ENCODE measurements around the gene SLC50A1. TPM values are rescaled to one million over a fixed set of nuclear protein-coding genes. Genes with fewer than 3 reads are reported as not detected.
"Not testable (repeated sequence)": the region's sequence is repeated elsewhere in the genome, so short reads cannot be mapped to it uniquely, and the experiment has no call there.

SLC50A1 gene
- polyA plus RNA-seq, 4 donors: 44.6 to 99.5 (median 61.9) TPM

GRCh38 chr1:155167166-155168104 lies 31.8 kb downstream of the SLC50A1 start:
- Histone ChIP-seq H3K27ac (ENCODE audit: low read depth in 1 of 3, low read length in 2 of 3) (peak overlapping the region in 2 of 3 donors; percentile 18 to 61), H3K4me1 (ENCODE audit: control insufficient read depth in 3 of 3, insufficient read depth in 2 of 3, low read depth in 1 of 3, low read length in 2 of 3) (peaks cover 0 to 15% (median 0%) of the 10 kb centered on the region in 3 donors), H3K36me3 (ENCODE audit: control insufficient read depth in 3 of 3, insufficient read depth in 2 of 3, low read depth in 1 of 3, low read length in 3 of 3) (peaks cover 0 to 25% (median 4%) of the 10 kb centered on the region in 3 donors), H3K9me3 (ENCODE audit: control insufficient read depth in 2 of 2, insufficient read depth in 1 of 2, low read depth in 1 of 2, low read length in 1 of 2) (no peaks in the 10 kb centered on the region), H3K4me3 (ENCODE audit: low read depth in 1 of 3, low read length in 3 of 3) (peak overlapping the region in 1 of 3 donors; percentile 9), H3K27me3 (ENCODE audit: control insufficient read depth in 3 of 3, insufficient read depth in 3 of 3, low read length in 3 of 3) (peaks cover 0 to 6% (median 0%) of the 10 kb centered on the region in 3 donors)
- DNase-seq (peak; percentile 90 to 93), FAIRE-seq (no peak)
- 3 to 5% (median 5%) methylated on average over 27 to 28 of the region's 28 CpGs for WGBS, 3 donors

GRCh38 chr1:155168105-155168445 lies 32.4 kb downstream of the SLC50A1 start:
- not testable (repeated sequence) for FAIRE-seq; H3K4me3 ChIP-seq (ENCODE audit: low read depth in 1 of 3, low read length in 3 of 3); H3K9me3 ChIP-seq (ENCODE audit: control insufficient read depth in 2 of 2, insufficient read depth in 1 of 2, low read depth in 1 of 2, low read length in 1 of 2); H3K27me3 ChIP-seq (ENCODE audit: control insufficient read depth in 3 of 3, insufficient read depth in 3 of 3, low read length in 3 of 3); H3K27ac ChIP-seq (ENCODE audit: low read depth in 1 of 3, low read length in 2 of 3); DNase-seq
- 28 to 40% (median 36%) methylated on average over 4 of the region's 4 CpGs for WGBS, 3 donors
- Histone ChIP-seq H3K4me1 (ENCODE audit: control insufficient read depth in 3 of 3, insufficient read depth in 2 of 3, low read depth in 1 of 3, low read length in 2 of 3) (peaks cover 0 to 17% (median 0%) of the 10 kb centered on the region in 3 donors), H3K36me3 (ENCODE audit: control insufficient read depth in 3 of 3, insufficient read depth in 2 of 3, low read depth in 1 of 3, low read length in 3 of 3) (peaks cover 0 to 25% (median 4%) of the 10 kb centered on the region in 3 donors)

GRCh38 chr1:155168456-155169210 lies 33.0 kb downstream of the SLC50A1 start:
- peaks cover 0 to 11% (median 0%) of the 10 kb centered on the region in 3 donors for H3K27me3 ChIP-seq (ENCODE audit: control insufficient read depth in 3 of 3, insufficient read depth in 3 of 3, low read length in 3 of 3)
- peaks cover 0 to 17% (median 0%) of the 10 kb centered on the region in 3 donors for H3K4me1 ChIP-seq (ENCODE audit: control insufficient read depth in 3 of 3, insufficient read depth in 2 of 3, low read depth in 1 of 3, low read length in 2 of 3)
- WGBS, 3 donors: 83 to 85% (median 84%) methylated on average over 10 of the region's 10 CpGs
- H3K4me3 ChIP-seq (ENCODE audit: low read depth in 1 of 3, low read length in 3 of 3): no peak overlapping the region
- H3K27ac ChIP-seq (ENCODE audit: low read depth in 1 of 3, low read length in 2 of 3): no peak overlapping the region
- no peaks in the 10 kb centered on the region for H3K9me3 ChIP-seq (ENCODE audit: control insufficient read depth in 2 of 2, insufficient read depth in 1 of 2, low read depth in 1 of 2, low read length in 1 of 2)
- FAIRE-seq (no peak), DNase-seq (no peak)
- H3K36me3 ChIP-seq (ENCODE audit: control insufficient read depth in 3 of 3, insufficient read depth in 2 of 3, low read depth in 1 of 3, low read length in 3 of 3): peaks cover 0 to 25% (median 4%) of the 10 kb centered on the region in 3 donors

GRCh38 chr1:155169541-155169940 lies 33.9 kb downstream of the SLC50A1 start:
- Histone ChIP-seq H3K36me3 (ENCODE audit: control insufficient read depth in 3 of 3, insufficient read depth in 2 of 3, low read depth in 1 of 3, low read length in 3 of 3) (peaks cover 0 to 25% (median 4%) of the 10 kb centered on the region in 3 donors), H3K27ac (ENCODE audit: low read depth in 1 of 3, low read length in 2 of 3) (no peak overlapping the region), H3K4me3 (ENCODE audit: low read depth in 1 of 3, low read length in 3 of 3) (no peak overlapping the region), H3K27me3 (ENCODE audit: control insufficient read depth in 3 of 3, insufficient read depth in 3 of 3, low read length in 3 of 3) (peaks cover 0 to 20% (median 2%) of the 10 kb centered on the region in 3 donors), H3K9me3 (ENCODE audit: control insufficient read depth in 2 of 2, insufficient read depth in 1 of 2, low read depth in 1 of 2, low read length in 1 of 2) (no peaks in the 10 kb centered on the region), H3K4me1 (ENCODE audit: control insufficient read depth in 3 of 3, insufficient read depth in 2 of 3, low read depth in 1 of 3, low read length in 2 of 3) (peaks cover 0 to 17% (median 0%) of the 10 kb centered on the region in 3 donors)
- DNase-seq (no peak), FAIRE-seq (no peak)
- WGBS, 3 donors: 80 to 89% (median 81%) methylated on average over 5 of the region's 5 CpGs

GRCh38 chr1:155170101-155170785 lies 34.6 kb downstream of the SLC50A1 start:
- Histone ChIP-seq H3K27ac (ENCODE audit: low read depth in 1 of 3, low read length in 2 of 3) (no peak overlapping the region), H3K4me1 (ENCODE audit: control insufficient read depth in 3 of 3, insufficient read depth in 2 of 3, low read depth in 1 of 3, low read length in 2 of 3) (peaks cover 0 to 17% (median 0%) of the 10 kb centered on the region in 3 donors), H3K9me3 (ENCODE audit: control insufficient read depth in 2 of 2, insufficient read depth in 1 of 2, low read depth in 1 of 2, low read length in 1 of 2) (no peaks in the 10 kb centered on the region), H3K27me3 (ENCODE audit: control insufficient read depth in 3 of 3, insufficient read depth in 3 of 3, low read length in 3 of 3) (peaks cover 0 to 27% (median 2%) of the 10 kb centered on the region in 3 donors), H3K4me3 (ENCODE audit: low read depth in 1 of 3, low read length in 3 of 3) (no peak overlapping the region), H3K36me3 (ENCODE audit: control insufficient read depth in 3 of 3, insufficient read depth in 2 of 3, low read depth in 1 of 3, low read length in 3 of 3) (peaks cover 0 to 25% (median 4%) of the 10 kb centered on the region in 3 donors)
- WGBS, 3 donors: 85 to 96% (median 86%) methylated on average over 2 of the region's 2 CpGs
- no peak for DNase-seq
- no peak for FAIRE-seq

GRCh38 chr1:155170806-155171205 lies 35.2 kb downstream of the SLC50A1 start:
- Histone ChIP-seq H3K36me3 (ENCODE audit: control insufficient read depth in 3 of 3, insufficient read depth in 2 of 3, low read depth in 1 of 3, low read length in 3 of 3) (peaks cover 0 to 25% (median 4%) of the 10 kb centered on the region in 3 donors), H3K4me3 (ENCODE audit: low read depth in 1 of 3, low read length in 3 of 3) (no peak overlapping the region), H3K27me3 (ENCODE audit: control insufficient read depth in 3 of 3, insufficient read depth in 3 of 3, low read length in 3 of 3) (peaks cover 0 to 30% (median 2%) of the 10 kb centered on the region in 3 donors), H3K4me1 (ENCODE audit: control insufficient read depth in 3 of 3, insufficient read depth in 2 of 3, low read depth in 1 of 3, low read length in 2 of 3) (peaks cover under 1 to 17% (median under 1%) of the 10 kb centered on the region in 3 donors), H3K9me3 (ENCODE audit: control insufficient read depth in 2 of 2, insufficient read depth in 1 of 2, low read depth in 1 of 2, low read length in 1 of 2) (no peaks in the 10 kb centered on the region), H3K27ac (ENCODE audit: low read depth in 1 of 3, low read length in 2 of 3) (no peak overlapping the region)
- WGBS, 3 donors: 92 to 97% (median 96%) methylated on average over 7 of the region's 7 CpGs
- DNase-seq (no peak), FAIRE-seq (no peak)

- peaks cover 3 to 20% (median 4%) of the 10 kb centered on the region in 3 donors for H3K4me1 ChIP-seq (ENCODE audit: control insufficient read depth in 3 of 3, insufficient read depth in 2 of 3, low read depth in 1 of 3, low read length in 2 of 3)
- WGBS, 3 donors: 42 to 47% (median 46%) methylated on average over 8 of the region's 8 CpGs
- peak overlapping the region; percentile 81 to 90 (median 83) for H3K27ac ChIP-seq (ENCODE audit: low read depth in 1 of 3, low read length in 2 of 3)
- peak overlapping the region; percentile 62 to 92 (median 86) for H3K4me3 ChIP-seq (ENCODE audit: low read depth in 1 of 3, low read length in 3 of 3)
- peaks cover 0 to 26% (median 2%) of the 10 kb centered on the region in 3 donors for H3K27me3 ChIP-seq (ENCODE audit: control insufficient read depth in 3 of 3, insufficient read depth in 3 of 3, low read length in 3 of 3)
- no peaks in the 10 kb centered on the region for H3K9me3 ChIP-seq (ENCODE audit: control insufficient read depth in 2 of 2, insufficient read depth in 1 of 2, low read depth in 1 of 2, low read length in 1 of 2)
- DNase-seq (no peak), FAIRE-seq (no peak)
- peaks cover 0 to 25% (median 4%) of the 10 kb centered on the region in 3 donors for H3K36me3 ChIP-seq (ENCODE audit: control insufficient read depth in 3 of 3, insufficient read depth in 2 of 3, low read depth in 1 of 3, low read length in 3 of 3)
Measured at GRCh38 chr1:155171836-155172731, 36.4 kb downstream of the SLC50A1 start.
